Dermis blood vessel endothelial cell (primary cell): ENCODE measurements around the gene DCAF6. TPM values are rescaled to one million over a fixed set of nuclear protein-coding genes. Genes with fewer than 3 reads are reported as not detected.
"Not testable (repeated sequence)": the region's sequence is repeated elsewhere in the genome, so short reads cannot be mapped to it uniquely, and the experiment has no call there.

Experiments
- DNase-seq: peaks from one replicate; pipeline ENCODE4 v3.0.0; 2010
- total RNA-seq: library from RNA; depleted of rRNA; stranded (reverse); fragments of >200 nt; gene quantifications from 2 replicates; pipeline ENCODE4 v1.2.3, GENCODE V29; 2014

DCAF6 gene
- 54.6 and 79.6 TPM in 2 replicates for total RNA-seq

GRCh38 chr1:167936068-167936929 is at the start of gene DCAF6:
Gene DCAF6, plus strand, starts transcription at chr1:167936683. Its CDS starts 229 bp downstream, at chr1:167936912.
- DNase-seq = peak; percentile 99

- DNase-seq = not testable (repeated sequence)
Observed at GRCh38 chr1:167887187-167887586, 49.3 kb upstream of the DCAF6 start.

- DNase-seq = no peak
Observed at GRCh38 chr1:167890400-167890799, 46.1 kb upstream of the DCAF6 start.

- no peak for DNase-seq
Observed at GRCh38 chr1:167893798-167894197, 42.7 kb upstream of the DCAF6 start.

- no peak for DNase-seq
Observed at GRCh38 chr1:167898578-167899222, 37.8 kb upstream of the DCAF6 start.

- DNase-seq = no peak
Observed at GRCh38 chr1:167899253-167899681, 37.2 kb upstream of the DCAF6 start.

GRCh38 chr1:167900907-167901306 is 35.6 kb upstream of the DCAF6 start:
- DNase-seq = no peak

GRCh38 chr1:167904652-167905130 is 31.8 kb upstream of the DCAF6 start:
- DNase-seq = peak; percentile 45

- DNase-seq = peak; percentile 7
Observed at GRCh38 chr1:167905182-167905581, 31.3 kb upstream of the DCAF6 start.

GRCh38 chr1:167905671-167906070 is 30.8 kb upstream of the DCAF6 start:
- DNase-seq = no peak

- DNase-seq = no peak
Observed at GRCh38 chr1:167909691-167910180, 26.7 kb upstream of the DCAF6 start.

- DNase-seq = no peak
Observed at GRCh38 chr1:167910530-167910929, 26.0 kb upstream of the DCAF6 start.

GRCh38 chr1:167911413-167911812 is 25.1 kb upstream of the DCAF6 start:
- DNase-seq = no peak

GRCh38 chr1:167912294-167912693 is 24.2 kb upstream of the DCAF6 start:
- DNase-seq = no peak

GRCh38 chr1:167913895-167914496 is 22.5 kb upstream of the DCAF6 start, which contains the start of gene ADCY10:
Gene ADCY10, minus strand, starts transcription at chr1:167914134. Its CDS starts 8,994 bp downstream, at chr1:167905140.
- no peak for DNase-seq

- DNase-seq = no peak
Observed at GRCh38 chr1:167915569-167915968, 20.9 kb upstream of the DCAF6 start.

GRCh38 chr1:167916766-167917511 is 19.5 kb upstream of the DCAF6 start:
- DNase-seq = no peak

- no peak for DNase-seq
Observed at GRCh38 chr1:167922023-167922422, 14.5 kb upstream of the DCAF6 start.

- no peak for DNase-seq
Observed at GRCh38 chr1:167922611-167923074, 13.8 kb upstream of the DCAF6 start.

- no peak for DNase-seq
Observed at GRCh38 chr1:167923324-167924056, 13.0 kb upstream of the DCAF6 start.

GRCh38 chr1:167924102-167924501 is 12.4 kb upstream of the DCAF6 start:
- DNase-seq = no peak
